SH-SY5Y (cell line): ENCODE data around the gene ATG7.

ENCODE experiments used
- GATA2 ChIP-seq: IDR thresholded peaks from 2 replicates; pipeline ENCODE4 v1.6.1; 2011; ENCODE audit warnings: mild to moderate bottlenecking, low read depth, low read length
- GATA3 ChIP-seq: IDR thresholded peaks from 2 replicates; pipeline ENCODE4 v1.6.1; 2011; ENCODE audit warnings: low read depth, mild to moderate bottlenecking, low read length, moderate library complexity

The ATG7 gene

GRCh38 chr3:11547498-11547897 lies 275.3 kb downstream of the ATG7 start:
- TF ChIP-seq GATA3 (no peak), GATA2 (no peak)

GRCh38 chr3:11548721-11549131 lies 276.5 kb downstream of the ATG7 start:
- TF ChIP-seq GATA3 (no peak), GATA2 (no peak)

- TF ChIP-seq GATA3 = no peak
- no peak for TF ChIP-seq GATA2
These were observed 277.5 kb downstream of the ATG7 start for GRCh38 chr3:11549580-11550140.

- no peak for TF ChIP-seq GATA3
- TF ChIP-seq GATA2 = no peak
These were observed 278.8 kb downstream of the ATG7 start for GRCh38 chr3:11551036-11551435.

- TF ChIP-seq GATA2 (no peak), GATA3 (no peak)
These were observed 280.4 kb downstream of the ATG7 start for GRCh38 chr3:11552289-11553264.

GRCh38 chr3:11553436-11554235 lies 281.4 kb downstream of the ATG7 start:
- no peak for TF ChIP-seq GATA3
- no peak for TF ChIP-seq GATA2

- TF ChIP-seq GATA2 (no peak), GATA3 (no peak)
These were observed 282.0 kb downstream of the ATG7 start for GRCh38 chr3:11554236-11554610.

GRCh38 chr3:11554666-11555065 lies 282.5 kb downstream of the ATG7 start:
- TF ChIP-seq GATA3 (no peak), GATA2 (no peak)

GRCh38 chr3:11555211-11555782 lies 283.1 kb downstream of the ATG7 start:
- no peak for TF ChIP-seq GATA3
- no peak for TF ChIP-seq GATA2

- no peak for TF ChIP-seq GATA3
- no peak for TF ChIP-seq GATA2
These were observed 283.9 kb downstream of the ATG7 start for GRCh38 chr3:11555881-11556633.

- no peak for TF ChIP-seq GATA2
- TF ChIP-seq GATA3 = no peak
These were observed 284.9 kb downstream of the ATG7 start for GRCh38 chr3:11556851-11557644.

GRCh38 chr3:11558002-11558401 lies 285.8 kb downstream of the ATG7 start:
- TF ChIP-seq GATA2 (no peak), GATA3 (no peak)
